RWPE2 (cell line): ENCODE data around the gene NEK6.

Experiments
- ATAC-seq: fragments of 200-7000 bp; cut with Tn5 transposase; 3 replicates; pipeline ENCODE4 v1.9.1; 2021; ENCODE audit warnings: low read depth
- DNase-seq: peaks from one replicate; pipeline ENCODE4 v3.0.0-alpha.2; 2020; ENCODE audit warnings: low spot score
- H3K27ac ChIP-seq: fragments of 450-650 bp; 2 replicates; pipeline ENCODE4 v1.5.1; 2017; ENCODE audit warnings: mild to moderate bottlenecking; ENCODE audit not compliant: poor library complexity, severe bottlenecking
- H3K27me3 ChIP-seq: fragments of 250-450 bp; sonication (Bioruptor Pico); 2 replicates; pipeline ENCODE4 v1.5.1; 2021; ENCODE audit warnings: mild to moderate bottlenecking, moderate library complexity; ENCODE audit not compliant: insufficient read depth, poor library complexity, severe bottlenecking
- H3K36me3 ChIP-seq: fragments of 250-450 bp; sonication (Bioruptor Pico); 2 replicates; pipeline ENCODE4 v1.5.1; 2020; ENCODE audit warnings: low read depth, mild to moderate bottlenecking, moderate library complexity
- H3K4me1 ChIP-seq: fragments of 250-450 bp; sonication (Bioruptor Pico); 2 replicates; pipeline ENCODE4 v1.5.1; 2021; ENCODE audit warnings: mild to moderate bottlenecking, moderate library complexity; ENCODE audit not compliant: insufficient read depth, poor library complexity, severe bottlenecking
- H3K4me3 ChIP-seq: fragments of 250-450 bp; sonication (Bioruptor Pico); 2 replicates; pipeline ENCODE4 v1.5.1; 2021; ENCODE audit warnings: mild to moderate bottlenecking, moderate library complexity; ENCODE audit not compliant: severe bottlenecking
- H3K9me3 ChIP-seq: fragments of 250-450 bp; sonication (Bioruptor Pico); 2 replicates; pipeline ENCODE4 v1.5.1; 2021; ENCODE audit warnings: mild to moderate bottlenecking, moderate library complexity; ENCODE audit not compliant: severe bottlenecking
- TF ChIP-seq, protein P1 (sequence below): fragments of 450-650 bp; IDR thresholded peaks from one replicate; pipeline ENCODE4 v1.5.1; 2017; ENCODE audit warnings: mild to moderate bottlenecking, moderate library complexity; ENCODE audit not compliant: poor library complexity, severe bottlenecking

The NEK6 gene

DNA sequence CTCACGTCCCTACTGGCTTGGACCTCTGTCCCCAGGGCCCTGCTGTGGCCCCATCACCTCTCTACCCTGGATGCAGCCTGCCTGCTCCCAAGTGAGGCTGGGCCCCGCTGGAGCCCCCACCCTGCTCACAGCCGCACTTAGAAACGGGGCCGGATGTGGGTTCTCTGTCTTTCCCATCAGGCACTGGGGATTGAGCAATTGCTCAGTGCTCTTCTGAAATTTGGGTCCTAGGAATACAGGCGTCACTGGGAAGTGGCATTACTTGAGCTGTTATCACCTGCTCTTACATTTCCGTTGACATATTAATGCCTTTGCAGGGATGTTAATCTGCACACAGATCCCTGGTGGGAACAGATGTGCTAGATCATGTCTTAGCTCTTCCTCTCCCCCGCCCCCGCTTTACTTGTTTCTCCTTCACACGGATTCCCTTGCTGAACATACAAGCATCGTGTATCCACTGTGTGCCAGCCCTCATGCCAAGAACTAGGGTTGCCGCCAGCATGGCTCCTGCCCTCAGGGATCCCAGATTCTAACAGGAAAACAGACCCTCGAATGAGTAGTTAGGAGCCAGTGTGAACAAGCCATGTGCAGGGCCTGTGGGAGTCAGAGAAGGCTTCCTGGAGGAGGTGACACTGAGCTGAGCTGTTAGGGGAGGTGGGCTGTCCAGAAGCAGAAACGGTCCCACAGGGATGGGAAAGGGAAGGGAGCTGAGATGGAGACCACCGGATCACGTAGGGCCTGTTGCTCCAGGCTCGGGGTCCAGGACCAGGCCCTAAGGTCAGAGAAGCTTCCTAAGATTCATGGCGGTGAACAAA, 65.1 kb downstream of the NEK6 start:
- Histone ChIP-seq H3K4me1 (no peaks in the 10 kb centered on the region), H3K9me3 (no peaks in the 10 kb centered on the region), H3K36me3 (peaks cover 67% of the 10 kb centered on the region), H3K4me3 (no peak overlapping the region), H3K27ac (no peak overlapping the region), H3K27me3 (no peaks in the 10 kb centered on the region)
- no peak for ATAC-seq
- TF ChIP-seq, protein P1, sequence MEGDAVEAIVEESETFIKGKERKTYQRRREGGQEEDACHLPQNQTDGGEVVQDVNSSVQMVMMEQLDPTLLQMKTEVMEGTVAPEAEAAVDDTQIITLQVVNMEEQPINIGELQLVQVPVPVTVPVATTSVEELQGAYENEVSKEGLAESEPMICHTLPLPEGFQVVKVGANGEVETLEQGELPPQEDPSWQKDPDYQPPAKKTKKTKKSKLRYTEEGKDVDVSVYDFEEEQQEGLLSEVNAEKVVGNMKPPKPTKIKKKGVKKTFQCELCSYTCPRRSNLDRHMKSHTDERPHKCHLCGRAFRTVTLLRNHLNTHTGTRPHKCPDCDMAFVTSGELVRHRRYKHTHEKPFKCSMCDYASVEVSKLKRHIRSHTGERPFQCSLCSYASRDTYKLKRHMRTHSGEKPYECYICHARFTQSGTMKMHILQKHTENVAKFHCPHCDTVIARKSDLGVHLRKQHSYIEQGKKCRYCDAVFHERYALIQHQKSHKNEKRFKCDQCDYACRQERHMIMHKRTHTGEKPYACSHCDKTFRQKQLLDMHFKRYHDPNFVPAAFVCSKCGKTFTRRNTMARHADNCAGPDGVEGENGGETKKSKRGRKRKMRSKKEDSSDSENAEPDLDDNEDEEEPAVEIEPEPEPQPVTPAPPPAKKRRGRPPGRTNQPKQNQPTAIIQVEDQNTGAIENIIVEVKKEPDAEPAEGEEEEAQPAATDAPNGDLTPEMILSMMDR, result no peak
- no peak for DNase-seq

DNA sequence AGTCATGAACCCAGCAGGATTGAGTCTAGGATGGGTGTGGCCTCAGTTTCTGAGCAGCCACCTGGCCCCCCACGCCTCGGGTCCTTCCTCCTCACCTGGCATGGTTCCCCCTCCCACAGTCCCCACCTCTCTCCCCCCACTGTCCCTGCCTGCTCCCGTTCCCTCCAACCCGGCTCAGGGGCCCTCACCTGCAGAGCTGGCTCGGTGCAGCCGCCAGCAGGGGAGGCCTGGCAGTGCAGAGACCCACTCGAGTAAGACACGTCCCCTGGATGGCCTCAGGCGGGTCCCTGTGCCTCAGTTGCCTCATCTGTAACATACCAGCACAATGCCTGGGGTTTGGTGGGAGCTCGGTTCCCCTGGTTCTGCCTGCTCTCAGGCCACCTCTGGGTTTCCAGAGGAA, 66.2 kb downstream of the NEK6 start:
- Histone ChIP-seq H3K4me1 (no peaks in the 10 kb centered on the region), H3K9me3 (no peaks in the 10 kb centered on the region), H3K4me3 (no peak overlapping the region), H3K27ac (no peak overlapping the region), H3K27me3 (no peaks in the 10 kb centered on the region), H3K36me3 (peaks cover 67% of the 10 kb centered on the region)
- DNase-seq (no peak), ATAC-seq (no peak)
- TF ChIP-seq, protein P1, result no peak

DNA sequence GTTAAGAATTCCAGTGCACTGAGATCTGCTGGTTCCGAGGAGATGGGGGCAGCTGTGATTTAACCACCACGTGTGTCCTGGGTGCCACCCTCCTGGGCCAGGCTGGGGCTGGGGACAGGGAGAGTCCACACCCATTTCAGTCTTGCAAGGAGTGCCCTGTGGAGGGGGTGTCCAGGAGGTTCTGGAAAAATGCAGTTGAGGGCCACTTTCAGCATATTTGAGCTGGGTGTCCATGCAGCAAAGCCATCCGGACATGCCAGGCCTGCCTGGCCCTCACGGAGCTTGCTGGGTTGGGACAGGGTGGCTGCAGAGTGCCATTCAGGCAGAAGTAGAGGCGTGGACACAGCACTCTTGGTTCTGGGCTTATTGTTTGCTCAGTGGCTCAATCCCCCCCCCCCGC, 68.1 kb downstream of the NEK6 start:
- Histone ChIP-seq H3K4me1 (no peaks in the 10 kb centered on the region), H3K9me3 (no peaks in the 10 kb centered on the region), H3K4me3 (no peak overlapping the region), H3K36me3 (peaks cover 77% of the 10 kb centered on the region), H3K27ac (no peak overlapping the region), H3K27me3 (no peaks in the 10 kb centered on the region)
- DNase-seq, result no peak
- TF ChIP-seq, protein P1, result no peak
- ATAC-seq, result no peak

DNA sequence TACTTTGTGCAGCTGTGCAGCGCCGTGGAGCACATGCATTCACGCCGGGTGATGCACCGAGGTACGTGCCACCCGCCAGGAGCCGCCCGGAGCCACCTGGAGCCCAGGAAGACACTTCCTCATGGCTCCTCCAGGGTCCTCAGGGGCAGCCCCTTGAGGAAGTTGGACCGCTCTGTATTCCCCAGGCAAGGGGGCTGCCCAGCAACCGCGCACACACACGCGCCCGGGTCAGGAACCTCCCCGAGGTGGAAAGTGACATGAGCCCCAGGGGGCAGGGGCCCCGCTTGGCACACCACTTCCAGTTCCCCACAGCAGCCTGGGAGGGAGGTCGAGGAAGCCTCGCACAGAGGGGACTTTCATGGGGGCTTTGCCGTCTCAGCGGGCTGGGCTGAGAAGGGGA, 68.6 kb downstream of the NEK6 start:
- TF ChIP-seq, protein P1, result no peak
- no peak for ATAC-seq
- H3K4me1 ChIP-seq, result no peaks in the 10 kb centered on the region
- H3K9me3 ChIP-seq, result no peaks in the 10 kb centered on the region
- H3K36me3 ChIP-seq, result peaks cover 72% of the 10 kb centered on the region
- H3K27ac ChIP-seq, result no peak overlapping the region
- DNase-seq, result no peak
- H3K27me3 ChIP-seq, result no peaks in the 10 kb centered on the region
- no peak overlapping the region for H3K4me3 ChIP-seq

DNA sequence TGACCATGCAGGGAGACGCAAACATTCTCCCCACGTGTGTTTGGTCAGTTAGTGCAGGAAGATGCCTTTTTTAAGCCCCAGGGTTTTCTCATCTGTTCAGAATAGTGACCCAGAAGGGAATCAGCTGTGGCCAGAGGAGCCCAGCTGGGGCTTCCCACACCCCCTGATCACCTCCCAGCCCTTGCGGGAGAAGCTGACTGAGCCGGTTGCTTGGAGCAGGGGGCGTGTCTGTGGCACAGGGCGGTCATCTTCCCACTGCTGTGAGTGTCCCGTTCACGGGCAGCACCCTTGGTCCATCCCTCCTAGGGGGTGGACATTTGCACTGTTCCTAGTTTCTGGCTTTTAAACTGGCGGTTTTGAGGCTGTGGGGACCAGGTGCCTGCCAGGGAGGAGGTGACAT, 69.7 kb downstream of the NEK6 start:
- TF ChIP-seq, protein P1, result no peak
- H3K4me1 ChIP-seq, result no peaks in the 10 kb centered on the region
- no peaks in the 10 kb centered on the region for H3K9me3 ChIP-seq
- H3K4me3 ChIP-seq, result no peak overlapping the region
- peaks cover 72% of the 10 kb centered on the region for H3K36me3 ChIP-seq
- H3K27me3 ChIP-seq, result no peaks in the 10 kb centered on the region
- ATAC-seq (no peak), DNase-seq (no peak)
- H3K27ac ChIP-seq, result no peak overlapping the region
